ENCODE data around the gene CCL2.

GRCh38 chr17:34303606-34304005 lies 48.5 kb downstream of the CCL2 start:
- TF ChIP-seq CTCF (IDR thresholded peaks at IDR 0.05; ENCODE audit: insufficient read depth, low read depth, low read length) (no peak), EZH2 (IDR thresholded peaks at IDR 0.05; ENCODE audit: insufficient read depth, low read length) (no peak)

Data from astrocyte (in vitro differentiated cells and primary cell).